Stimulated activated CD4-positive, alpha-beta T cell treated with anti-CD3 and anti-CD28 coated beads, Interleukin-1b, Interleukin-23, amount 100 ng/mL, for 1 hour (primary cell): ENCODE measurements around the gene COL7A1.
"Not testable (repeated sequence)": the region's sequence is repeated elsewhere in the genome, so short reads cannot be mapped to it uniquely, and the experiment has no call there.

Source experiments
- DNase-seq, 2 donors: peaks; one replicate each; pipeline ENCODE4 v3.0.0-alpha.2; 2020; ENCODE audit warnings: low read depth in 2 of 2

Gene COL7A1

DNA sequence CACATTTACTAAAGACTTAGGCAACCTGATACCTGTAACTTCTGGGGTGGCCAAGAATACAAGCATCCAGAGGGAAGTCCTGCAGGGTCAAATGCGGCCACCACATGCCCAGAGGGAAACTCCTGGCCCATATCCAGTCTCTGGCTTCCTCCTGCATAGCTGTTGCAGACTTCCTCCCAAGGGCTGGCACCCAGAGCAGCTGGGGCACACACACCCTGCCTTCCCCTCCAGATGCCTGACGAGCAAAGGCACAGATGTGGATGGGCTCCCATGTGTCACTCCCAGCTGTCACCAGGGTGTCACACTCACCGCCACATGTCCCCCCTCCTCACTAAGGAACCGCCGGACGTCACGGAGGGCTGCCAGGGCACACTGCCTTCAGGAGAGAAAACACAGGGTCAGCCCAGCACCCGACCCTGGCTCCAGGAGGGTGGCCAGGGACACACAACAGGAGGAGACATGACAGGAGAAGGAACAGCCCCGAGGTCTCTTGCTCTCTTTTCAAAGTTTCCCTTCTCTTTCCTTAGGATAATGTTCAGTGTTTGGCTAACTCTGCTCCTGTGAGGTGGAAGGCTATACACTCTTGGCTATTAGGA lies 51.8 kb downstream of the COL7A1 start:
- DNase-seq, result no peak

DNA sequence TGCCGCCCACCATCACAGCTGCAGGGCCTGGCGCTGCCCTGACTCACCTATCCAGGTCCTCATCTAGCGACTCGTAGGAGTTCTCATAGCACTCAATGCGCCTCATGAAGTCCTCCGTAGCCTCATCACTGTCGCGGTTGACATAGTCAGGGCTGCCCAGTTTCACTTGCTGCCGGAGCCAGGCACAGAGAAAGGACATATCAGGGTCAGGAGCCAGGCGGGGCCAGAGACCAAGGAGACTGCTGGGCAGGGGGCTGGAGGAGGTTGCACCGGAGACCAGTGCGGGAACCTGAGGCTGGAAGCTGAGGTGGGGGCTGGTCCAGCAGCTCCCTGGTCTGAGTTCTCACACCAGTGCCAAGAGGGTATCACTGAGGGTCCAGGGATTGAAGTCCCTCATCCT lies 56.7 kb downstream of the COL7A1 start:
- no peak for DNase-seq

DNA sequence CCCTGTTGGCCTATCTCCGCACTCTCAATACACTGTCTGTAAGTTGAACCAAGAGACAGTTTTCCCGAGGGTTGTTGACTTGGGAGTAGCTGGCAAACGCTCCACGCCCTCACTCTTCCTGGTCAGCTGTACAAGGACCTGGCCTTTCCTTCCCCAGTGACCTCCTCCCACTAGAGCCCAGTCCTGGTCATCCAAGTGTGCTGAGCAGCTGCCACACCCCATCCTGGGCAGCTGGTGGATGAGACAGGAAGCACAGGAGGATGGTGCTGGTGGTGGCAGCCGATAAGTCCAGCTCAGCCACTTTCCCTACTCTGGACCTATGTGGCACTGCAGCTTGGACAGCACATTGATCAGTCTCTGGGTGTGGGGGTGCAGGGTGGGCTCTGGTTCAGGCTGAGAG lies 58.3 kb downstream of the COL7A1 start:
- no peak for DNase-seq

DNA sequence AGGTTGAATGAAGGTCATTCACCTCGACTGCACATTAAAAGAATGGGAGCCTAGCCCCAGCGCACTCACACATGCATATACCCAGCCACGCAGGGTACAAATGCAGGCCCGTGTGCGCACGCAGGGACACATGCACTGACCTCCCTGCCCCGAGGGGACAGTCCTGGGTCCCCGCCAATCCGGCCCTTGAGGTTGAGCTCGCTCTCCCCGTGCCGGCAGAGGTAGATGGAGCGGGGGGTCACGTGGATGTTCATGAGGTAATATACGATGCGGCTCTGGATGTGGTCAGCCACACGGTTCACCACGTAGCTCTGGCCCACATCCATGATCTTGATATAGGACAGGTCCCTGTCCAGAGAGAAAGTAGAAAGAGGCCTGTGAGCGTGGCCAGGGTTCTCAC lies 59.0 kb downstream of the COL7A1 start:
- no peak for DNase-seq

DNA sequence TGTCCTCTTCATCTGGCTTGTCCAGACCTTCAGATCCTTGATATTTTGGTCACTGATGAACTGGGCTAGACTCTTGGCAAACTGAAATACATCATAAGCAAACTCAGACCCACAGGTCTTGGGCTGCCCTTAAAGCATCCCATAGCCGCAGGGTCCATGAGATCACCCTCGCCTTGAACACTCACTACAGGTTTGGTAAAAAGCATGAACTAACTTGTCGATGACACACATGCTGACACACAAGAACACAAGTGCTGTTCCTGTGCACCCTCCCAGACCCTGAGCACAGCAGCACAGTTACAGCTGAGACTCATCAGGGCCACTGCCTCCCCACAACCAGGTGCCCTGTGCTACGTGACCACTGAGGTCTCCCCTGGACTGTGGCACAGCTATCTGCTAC lies 59.6 kb downstream of the COL7A1 start:
- no peak for DNase-seq

DNA sequence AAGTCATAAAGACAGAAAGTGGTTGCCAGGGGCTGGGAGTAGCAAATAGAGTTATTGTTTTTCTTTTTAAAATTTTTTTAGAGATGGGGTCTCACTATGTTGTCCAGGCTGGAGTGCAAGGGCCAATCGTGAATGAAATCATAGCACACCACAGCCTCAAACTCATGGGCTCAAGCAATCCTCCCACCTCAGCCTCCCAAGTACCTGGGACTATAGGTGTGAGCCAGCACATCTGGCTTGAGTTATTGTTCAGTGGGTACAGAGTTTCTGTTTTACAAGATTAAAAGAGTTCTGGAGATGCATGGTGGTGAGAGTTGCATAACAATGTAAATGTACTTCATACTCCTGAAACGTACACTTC lies 62.2 kb downstream of the COL7A1 start:
- DNase-seq, result no peak

DNA sequence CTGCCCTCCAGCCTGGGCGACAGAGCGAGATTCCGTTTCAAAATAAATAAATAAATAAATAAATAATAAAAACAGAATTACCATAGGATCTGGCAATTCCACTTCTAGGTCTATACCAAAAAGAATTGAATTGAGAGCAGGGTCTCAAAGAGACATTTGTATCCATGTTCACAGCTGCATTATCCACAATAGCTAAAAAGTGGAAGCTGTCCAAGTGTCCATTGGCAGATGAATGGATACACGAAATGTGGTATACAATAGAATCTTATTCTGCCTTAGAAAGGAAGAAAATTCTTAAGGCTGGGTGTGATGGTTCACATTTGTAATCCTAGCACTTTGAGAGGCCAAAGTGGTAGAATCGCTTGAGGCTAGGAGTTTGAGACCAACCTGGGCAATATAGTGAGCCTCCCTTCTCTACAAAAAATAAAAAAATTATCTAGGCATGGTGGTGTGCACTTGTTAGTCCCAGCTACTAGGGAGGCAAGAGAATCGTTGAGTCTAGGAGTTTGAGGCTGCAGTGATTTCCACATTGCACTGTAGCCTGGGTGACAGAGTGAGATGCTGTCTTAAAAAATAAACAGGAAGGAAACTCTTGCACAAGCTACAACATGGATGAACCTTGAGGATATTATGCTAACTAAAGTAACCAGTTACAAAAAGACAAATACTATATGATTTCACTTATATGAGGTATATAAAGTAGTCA lies 62.7 kb downstream of the COL7A1 start:
- no peak for DNase-seq

DNA sequence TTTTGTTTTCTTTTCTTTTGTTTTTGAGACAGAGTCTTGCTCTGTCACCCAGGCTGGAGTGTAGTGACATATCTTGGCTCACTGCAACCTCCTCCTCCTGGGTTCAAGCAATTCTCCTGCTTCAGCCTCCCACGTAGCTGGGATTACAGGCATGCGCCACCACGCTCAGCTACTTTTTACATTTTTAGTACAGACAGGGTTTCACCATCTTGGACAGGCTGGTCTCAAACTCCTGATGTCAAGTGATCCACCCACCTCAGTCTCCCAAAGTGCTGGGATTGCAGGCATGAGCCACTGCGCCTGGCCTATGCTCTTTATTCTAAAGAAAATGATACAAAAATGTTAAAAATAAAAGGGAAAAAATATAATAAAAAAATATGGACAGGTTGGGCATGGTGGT lies 64.4 kb downstream of the COL7A1 start:
- not testable (repeated sequence) for DNase-seq

DNA sequence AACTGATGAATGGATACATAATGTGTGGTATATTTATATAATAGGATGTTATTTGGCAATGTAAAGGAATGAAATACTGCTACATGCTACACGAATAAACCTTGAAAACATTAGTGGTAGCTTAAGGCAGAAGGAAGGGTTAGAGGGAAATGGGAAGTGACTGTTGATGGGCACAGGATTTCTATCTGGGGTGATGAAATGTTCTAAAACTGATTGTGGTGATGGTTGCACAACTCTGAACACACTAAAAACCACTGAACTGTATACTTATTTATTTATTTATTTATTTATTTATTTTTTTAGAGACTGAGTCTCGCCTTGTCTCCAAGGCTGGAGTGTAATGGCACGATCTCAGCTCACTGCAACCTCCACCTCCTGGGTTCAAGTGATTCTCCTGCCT lies 66.4 kb downstream of the COL7A1 start:
- no peak for DNase-seq

DNA sequence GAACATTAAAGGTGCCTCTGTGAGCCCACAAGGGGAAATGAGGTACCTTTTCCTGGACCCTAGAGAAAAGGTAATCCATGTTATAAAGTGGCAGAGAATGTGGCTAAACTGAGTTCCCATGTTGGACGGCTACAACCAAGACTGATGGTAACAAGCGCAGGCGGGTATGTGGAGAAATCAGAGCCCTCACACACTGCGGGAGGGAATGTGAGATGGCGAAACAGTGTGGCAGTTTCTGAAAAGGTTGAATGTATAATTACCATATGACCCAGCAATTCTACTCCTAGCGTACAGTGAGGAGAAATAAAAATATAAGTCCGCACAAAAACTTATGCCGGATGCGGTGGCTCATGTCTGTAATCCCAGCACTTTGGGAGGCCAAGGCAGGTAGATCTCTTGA lies 67.1 kb downstream of the COL7A1 start:
- DNase-seq, result no peak

DNA sequence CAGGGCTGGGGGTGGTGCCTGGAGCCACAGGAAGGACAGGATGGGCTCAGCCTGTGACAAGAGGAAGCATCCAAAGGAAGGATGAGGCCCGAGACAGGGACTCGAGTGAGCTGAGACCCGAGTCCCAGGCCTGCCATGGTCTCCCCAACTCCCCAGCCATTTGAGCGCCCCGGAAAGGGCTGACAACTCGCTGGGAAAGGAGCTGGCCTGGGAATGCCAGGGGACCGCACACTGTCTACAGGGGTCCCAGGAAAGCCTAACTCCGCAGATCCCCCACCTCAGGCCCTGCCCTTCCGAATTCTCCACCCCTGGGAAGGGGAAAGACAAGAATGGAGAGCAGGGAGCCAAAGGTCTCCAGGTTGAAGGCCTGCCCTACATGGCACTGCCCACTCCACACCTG lies 70.2 kb downstream of the COL7A1 start:
- DNase-seq, result no peak

DNA sequence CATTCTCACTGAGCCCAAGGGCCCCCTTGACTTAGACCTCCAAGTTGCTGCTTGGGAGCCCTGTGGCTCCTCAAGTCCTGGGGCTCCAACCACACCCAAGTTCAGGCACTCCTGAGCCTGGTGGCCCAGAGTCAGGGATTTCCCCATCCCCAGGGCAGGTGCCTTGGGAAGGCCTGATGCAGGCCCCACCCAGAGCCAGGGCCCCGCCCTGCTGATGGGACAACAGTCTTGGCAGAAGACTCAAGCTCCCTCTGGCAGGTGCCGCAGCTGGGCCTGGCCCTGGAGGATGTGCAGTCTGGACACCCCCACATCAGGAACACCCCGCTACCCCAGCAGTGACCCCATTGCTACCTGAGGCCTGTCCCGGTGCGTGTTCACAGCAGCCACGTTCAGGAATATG lies 73.5 kb downstream of the COL7A1 start:
- DNase-seq, result no peak

DNA sequence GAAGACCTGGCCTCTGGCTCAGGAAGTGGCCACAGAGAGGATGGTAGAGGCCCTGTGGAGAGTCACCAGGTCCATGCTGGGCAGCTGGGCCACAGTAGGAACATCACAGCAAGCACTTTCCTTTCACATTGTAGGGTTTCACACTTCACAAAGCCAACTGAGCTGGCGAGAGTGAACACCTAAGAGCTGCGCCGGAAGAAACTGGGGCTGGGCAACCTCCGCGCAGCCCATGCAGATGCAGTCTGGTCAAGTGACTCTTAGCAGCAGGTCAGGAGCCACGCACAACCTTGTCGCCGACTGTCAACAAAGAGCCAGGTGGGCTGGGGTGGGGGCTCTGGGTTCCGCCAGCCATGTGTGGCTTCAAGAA lies 75.9 kb downstream of the COL7A1 start:
- no peak for DNase-seq

DNA sequence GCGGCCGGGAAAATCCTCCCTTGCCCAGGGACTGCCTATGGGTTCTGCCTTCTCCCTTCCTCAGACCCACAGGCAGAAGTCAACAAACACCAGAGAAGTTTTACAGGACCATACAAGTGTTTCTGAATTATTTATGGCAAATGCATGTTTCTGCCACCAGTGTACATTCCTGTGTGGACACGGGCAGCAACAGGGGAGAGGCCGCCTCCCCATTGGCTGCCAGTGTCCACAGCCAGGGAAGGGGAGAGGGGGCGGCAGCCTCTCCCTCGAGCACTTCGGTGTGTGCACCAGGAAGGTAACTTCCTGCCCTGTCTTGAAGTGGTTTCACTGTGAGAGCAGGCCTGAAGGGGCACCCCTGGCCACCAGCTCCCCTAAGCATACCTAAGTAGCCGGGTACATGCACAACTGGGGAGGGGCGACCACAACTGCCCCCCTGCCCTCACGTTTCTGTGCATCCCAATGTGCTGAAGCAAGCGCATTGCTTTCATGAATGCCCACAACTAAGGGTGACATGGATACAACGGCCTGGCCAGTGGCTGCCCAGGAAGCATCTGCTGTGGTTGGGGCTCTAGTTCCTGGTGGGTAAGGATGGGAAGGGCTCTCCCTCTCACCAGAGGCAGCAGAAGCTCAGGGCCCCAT lies 76.4 kb downstream of the COL7A1 start:
- no peak for DNase-seq

DNA sequence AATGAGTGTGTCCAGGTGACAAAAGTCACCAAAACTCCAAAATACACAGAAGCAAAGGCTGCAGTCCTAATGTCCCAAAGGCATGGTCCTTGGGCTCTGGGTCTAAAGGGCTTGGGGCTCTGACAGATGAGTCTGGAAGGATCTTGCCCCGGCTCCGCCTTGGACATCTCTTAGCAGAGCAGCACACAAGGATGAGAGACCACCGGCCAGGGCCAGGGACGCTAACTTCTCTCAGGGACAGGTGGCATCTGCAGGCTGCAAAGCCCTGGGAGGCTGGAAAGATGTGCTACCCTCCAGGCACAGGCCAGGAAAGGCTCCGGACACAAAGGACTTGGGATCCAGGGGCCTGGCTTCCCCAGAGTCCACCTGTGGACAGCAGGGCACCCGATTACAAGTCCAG lies 77.1 kb downstream of the COL7A1 start:
- DNase-seq, result no peak

DNA sequence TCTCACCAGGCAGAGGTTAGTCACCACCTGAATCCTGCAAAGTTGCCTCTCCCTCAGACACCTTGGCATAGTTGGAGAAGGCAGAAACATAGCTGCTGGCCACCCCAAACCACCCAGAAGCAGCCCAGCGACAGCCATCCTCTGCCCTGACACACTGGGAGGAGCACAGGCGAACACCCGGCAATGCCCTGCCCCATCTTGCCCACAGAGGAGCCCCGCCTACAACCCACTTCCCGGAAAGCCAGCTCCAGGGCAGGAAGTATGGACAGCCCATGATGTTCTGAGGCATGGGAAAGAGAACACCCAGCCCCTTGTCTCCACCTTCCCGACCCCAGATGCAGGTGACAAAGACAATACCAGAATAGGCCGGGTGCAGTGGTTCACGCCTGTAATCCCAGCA lies 78.6 kb downstream of the COL7A1 start:
- DNase-seq, result no peak

DNA sequence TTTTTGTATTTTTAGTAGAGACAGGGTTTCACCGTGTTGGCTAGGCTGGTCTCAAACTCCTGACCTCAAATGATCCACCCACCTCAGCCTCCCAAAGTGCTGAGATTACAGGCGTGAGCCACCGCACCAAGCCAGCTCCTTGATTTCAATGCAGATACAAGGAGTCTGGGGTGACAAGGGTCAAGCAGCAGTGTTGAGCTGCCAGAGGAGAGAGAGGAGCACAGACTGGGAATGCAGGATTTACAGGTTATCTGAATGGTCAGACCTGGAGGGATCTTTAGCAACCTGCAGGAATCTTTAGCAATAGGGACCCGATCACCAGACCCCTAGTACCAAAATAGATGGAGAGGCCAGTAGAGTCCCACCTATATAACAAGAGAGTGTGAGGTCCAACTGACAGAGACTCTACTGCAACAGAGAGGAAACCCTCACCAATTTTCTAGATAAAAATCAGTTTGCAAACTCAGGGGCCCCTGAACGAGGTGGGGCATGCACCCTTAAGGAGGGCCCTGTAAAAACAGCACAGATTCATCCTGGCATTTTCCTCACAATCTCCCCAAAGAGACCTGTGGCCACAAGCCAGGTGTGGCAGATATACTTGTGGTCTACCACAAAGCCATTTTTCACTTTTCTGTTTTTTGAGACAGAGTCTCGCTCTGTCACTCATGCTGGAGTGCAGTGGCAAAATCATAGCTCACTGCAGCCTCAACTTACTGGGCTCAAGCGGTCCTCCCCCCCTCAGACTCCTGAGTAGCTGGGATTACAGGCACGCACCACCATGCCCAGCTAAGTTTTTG lies 80.5 kb downstream of the COL7A1 start:
- no peak for DNase-seq
